WTC11 (cell line): ENCODE results near the gene ZFHX3. TPM values are rescaled to one million over a fixed set of nuclear protein-coding genes. Genes with fewer than 3 reads are reported as not detected.
A peak's percentile ranks its signal among the peaks of the same experiment; 100 is the strongest.

Experiments
- ATAC-seq: fragments of 200-7000 bp; cut with Tn5 transposase; 2 replicates; pipeline ENCODE4 v1.10.0; 2021; ENCODE audit warnings: mild to moderate bottlenecking, moderate library complexity
- CTCF ChIA-PET: fragments of 300-600 bp; sonication (Branson Sonifier 250); formaldehyde crosslinking; loops from one replicate; lab custom pipeline; 2021; ENCODE audit warnings: antibody characterized with exemption; lab: Charles Lee
- POLR2A ChIA-PET: fragments of 350-600 bp; sonication (Branson Sonifier 250); formaldehyde crosslinking; loops from one replicate; lab custom pipeline; 2021; ENCODE audit warnings: antibody characterized with exemption; lab: Charles Lee
- DNase-seq: peaks from one replicate; pipeline ENCODE4 v3.0.0; 2021; ENCODE audit warnings: low spot score
- H3K27ac Mint-ChIP-seq: 2 replicates; pipeline ENCODE4 v1.8.0; 2021; ENCODE audit warnings: mixed read lengths
- H3K27me3 Mint-ChIP-seq: 2 replicates; pipeline ENCODE4 v1.8.0; 2021; ENCODE audit warnings: low read depth, mild to moderate bottlenecking, moderate library complexity, mixed read lengths
- H3K36me3 Mint-ChIP-seq: 2 replicates; pipeline ENCODE4 v1.8.0; 2021; ENCODE audit warnings: mixed read lengths
- H3K4me1 Mint-ChIP-seq: 2 replicates; pipeline ENCODE4 v1.8.0; 2022; ENCODE audit warnings: mixed read lengths
- H3K4me3 Mint-ChIP-seq: 2 replicates; pipeline ENCODE4 v1.8.0; 2021; ENCODE audit warnings: mild to moderate bottlenecking, moderate library complexity, mixed read lengths
- H3K9me3 Mint-ChIP-seq: 2 replicates; pipeline ENCODE4 v1.8.0; 2021; ENCODE audit warnings: mixed read lengths
- CREM ChIP-seq: sonication (generic); formaldehyde crosslinking; IDR thresholded peaks from 2 replicates; pipeline ENCODE4 v1.8.1; 2022; ENCODE audit warnings: mild to moderate bottlenecking, missing genetic modification reagents, moderate library complexity
- FOXJ3 ChIP-seq: sonication (generic); formaldehyde crosslinking; IDR thresholded peaks from 2 replicates; pipeline ENCODE4 v1.9.0; 2021; ENCODE audit warnings: missing genetic modification reagents, mild to moderate bottlenecking, borderline replicate concordance
- GRHL2 ChIP-seq: fragments of 250-450 bp; sonication (Bioruptor Pico); IDR thresholded peaks from 2 replicates; pipeline ENCODE4 v1.8.0; 2022; ENCODE audit warnings: mild to moderate bottlenecking, moderate library complexity; ENCODE audit not compliant: insufficient replicate concordance, severe bottlenecking
- MXD4 ChIP-seq: fragments of 250-450 bp; sonication (Bioruptor Pico); IDR thresholded peaks from 2 replicates; pipeline ENCODE4 v1.8.0; 2021; ENCODE audit warnings: mild to moderate bottlenecking, moderate library complexity, borderline replicate concordance
- NFYB ChIP-seq: sonication (generic); formaldehyde crosslinking; conservative IDR thresholded peaks from 2 replicates; pipeline ENCODE4 v1.8.0; 2022; ENCODE audit warnings: low read depth, missing genetic modification reagents
- NR1H2 ChIP-seq: sonication (generic); formaldehyde crosslinking; IDR thresholded peaks from 2 replicates; pipeline ENCODE4 v1.9.0; 2021; ENCODE audit warnings: mild to moderate bottlenecking, moderate library complexity, missing genetic modification reagents
- RORB ChIP-seq: fragments of 250-450 bp; sonication (Bioruptor Pico); IDR thresholded peaks from 2 replicates; pipeline ENCODE4 v1.9.0; 2021; ENCODE audit warnings: mild to moderate bottlenecking
- SMAD3 ChIP-seq: sonication (generic); formaldehyde crosslinking; IDR thresholded peaks from 2 replicates; pipeline ENCODE4 v1.8.0; 2022; ENCODE audit warnings: missing genetic modification reagents, mild to moderate bottlenecking, borderline replicate concordance
- TCF7 ChIP-seq: sonication (generic); formaldehyde crosslinking; IDR thresholded peaks from 2 replicates; pipeline ENCODE4 v1.8.0; 2022; ENCODE audit warnings: mild to moderate bottlenecking, low read depth, missing genetic modification reagents, moderate library complexity
- TEAD1 ChIP-seq: sonication (generic); formaldehyde crosslinking; IDR thresholded peaks from 2 replicates; pipeline ENCODE4 v1.8.0; 2022; ENCODE audit warnings: mild to moderate bottlenecking, missing genetic modification reagents
- TP53 ChIP-seq: sonication (generic); formaldehyde crosslinking; IDR thresholded peaks from 2 replicates; pipeline ENCODE4 v1.8.1; 2023; ENCODE audit warnings: mild to moderate bottlenecking, missing genetic modification reagents
- ZNF121 ChIP-seq: sonication (generic); formaldehyde crosslinking; IDR thresholded peaks from 2 replicates; pipeline ENCODE4 v1.8.0; 2023; ENCODE audit warnings: missing genetic modification reagents
- ZNF263 ChIP-seq: sonication (generic); formaldehyde crosslinking; IDR thresholded peaks from 2 replicates; pipeline ENCODE4 v1.8.1; 2022; ENCODE audit warnings: low read depth, mild to moderate bottlenecking, moderate library complexity, missing genetic modification reagents
- ZNF416 ChIP-seq: fragments of 250-450 bp; sonication (Bioruptor Pico); IDR thresholded peaks from 2 replicates; pipeline ENCODE4 v1.9.0; 2021; ENCODE audit warnings: mild to moderate bottlenecking, inconsistent platforms
- ZNF423 ChIP-seq: fragments of 250-450 bp; sonication (Bioruptor Pico); IDR thresholded peaks from 2 replicates; pipeline ENCODE4 v2.1.2; 2022; ENCODE audit warnings: mild to moderate bottlenecking, moderate library complexity
- total RNA-seq: library from RNA; stranded (reverse); gene quantifications from 3 replicates; pipeline ENCODE4 v1.2.3, GENCODE V29; 2021
- TF ChIP-seq, protein P1 (sequence below): sonication (generic); formaldehyde crosslinking; IDR thresholded peaks from 2 replicates; pipeline ENCODE4 v1.8.1; 2023; ENCODE audit warnings: mild to moderate bottlenecking, missing genetic modification reagents
- TF ChIP-seq, protein P2 (sequence below): sonication (generic); formaldehyde crosslinking; IDR thresholded peaks from 2 replicates; pipeline ENCODE4 v1.8.0; 2023; ENCODE audit warnings: missing genetic modification reagents, mild to moderate bottlenecking, borderline replicate concordance
- TF ChIP-seq, protein P3 (sequence below): fragments of 250-450 bp; sonication (Bioruptor Pico); conservative IDR thresholded peaks from 2 replicates; pipeline ENCODE4 v1.9.0; 2021; ENCODE audit warnings: mild to moderate bottlenecking
- TF ChIP-seq, protein P4 (sequence below): sonication (generic); formaldehyde crosslinking; conservative IDR thresholded peaks from 2 replicates; pipeline ENCODE4 v1.8.1; 2023; ENCODE audit warnings: mild to moderate bottlenecking, low read depth, missing genetic modification reagents, moderate library complexity
- TF ChIP-seq, protein P5 (sequence below): sonication (generic); formaldehyde crosslinking; IDR thresholded peaks from 2 replicates; pipeline ENCODE4 v1.8.1; 2022; ENCODE audit warnings: mild to moderate bottlenecking, moderate library complexity, missing genetic modification reagents

The ZFHX3 gene
- total RNA-seq, 1 experiment from 2014 or later = 5.7 TPM

DNA sequence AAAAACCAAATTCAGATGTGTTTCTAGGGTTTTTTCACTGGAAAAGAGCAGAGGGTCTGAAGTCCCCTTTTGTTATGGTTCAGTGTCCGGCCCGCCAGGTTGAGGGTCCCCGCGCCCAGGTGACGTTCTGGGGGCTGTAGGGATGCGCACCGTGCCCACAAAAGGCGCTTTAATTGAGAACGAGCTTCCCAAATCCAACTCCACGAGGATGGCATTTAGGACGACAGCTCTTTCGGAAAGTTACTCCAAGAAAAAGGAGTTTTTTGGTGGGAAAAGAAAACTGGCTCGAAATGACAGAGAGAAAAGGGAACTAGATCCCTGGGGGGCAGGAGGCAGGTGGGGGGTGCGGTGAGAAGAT, 15.9 kb upstream of the ZFHX3 start:
- H3K27me3 Mint-ChIP-seq = peaks cover 100% of the 10 kb centered on the region
- H3K4me1 Mint-ChIP-seq = peaks cover 79% of the 10 kb centered on the region
- ATAC-seq (no peak), DNase-seq (no peak)
- H3K4me3 Mint-ChIP-seq = peak overlapping the region; percentile 70
- TF ChIP-seq FOXJ3 (no peak), TCF7 (CRISPR knock-in tag) (no peak), ZNF121 (CRISPR knock-in tag) (no peak), TEAD1 (CRISPR knock-in tag) (no peak), RORB (CRISPR knock-in tag) (no peak), ZNF423 (CRISPR knock-in tag) (no peak), SMAD3 (no peak), TP53 (CRISPR knock-in tag) (no peak), ZNF263 (no peak), ZNF416 (CRISPR knock-in tag) (no peak), NFYB (CRISPR knock-in tag) (no peak), MXD4 (CRISPR knock-in tag) (no peak), CREM (CRISPR knock-in tag) (no peak), GRHL2 (CRISPR knock-in tag) (no peak), NR1H2 (no peak)
- TF ChIP-seq, protein P1, sequence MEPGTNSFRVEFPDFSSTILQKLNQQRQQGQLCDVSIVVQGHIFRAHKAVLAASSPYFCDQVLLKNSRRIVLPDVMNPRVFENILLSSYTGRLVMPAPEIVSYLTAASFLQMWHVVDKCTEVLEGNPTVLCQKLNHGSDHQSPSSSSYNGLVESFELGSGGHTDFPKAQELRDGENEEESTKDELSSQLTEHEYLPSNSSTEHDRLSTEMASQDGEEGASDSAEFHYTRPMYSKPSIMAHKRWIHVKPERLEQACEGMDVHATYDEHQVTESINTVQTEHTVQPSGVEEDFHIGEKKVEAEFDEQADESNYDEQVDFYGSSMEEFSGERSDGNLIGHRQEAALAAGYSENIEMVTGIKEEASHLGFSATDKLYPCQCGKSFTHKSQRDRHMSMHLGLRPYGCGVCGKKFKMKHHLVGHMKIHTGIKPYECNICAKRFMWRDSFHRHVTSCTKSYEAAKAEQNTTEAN (CRISPR knock-in tag) = no peak
- TF ChIP-seq, protein P2, sequence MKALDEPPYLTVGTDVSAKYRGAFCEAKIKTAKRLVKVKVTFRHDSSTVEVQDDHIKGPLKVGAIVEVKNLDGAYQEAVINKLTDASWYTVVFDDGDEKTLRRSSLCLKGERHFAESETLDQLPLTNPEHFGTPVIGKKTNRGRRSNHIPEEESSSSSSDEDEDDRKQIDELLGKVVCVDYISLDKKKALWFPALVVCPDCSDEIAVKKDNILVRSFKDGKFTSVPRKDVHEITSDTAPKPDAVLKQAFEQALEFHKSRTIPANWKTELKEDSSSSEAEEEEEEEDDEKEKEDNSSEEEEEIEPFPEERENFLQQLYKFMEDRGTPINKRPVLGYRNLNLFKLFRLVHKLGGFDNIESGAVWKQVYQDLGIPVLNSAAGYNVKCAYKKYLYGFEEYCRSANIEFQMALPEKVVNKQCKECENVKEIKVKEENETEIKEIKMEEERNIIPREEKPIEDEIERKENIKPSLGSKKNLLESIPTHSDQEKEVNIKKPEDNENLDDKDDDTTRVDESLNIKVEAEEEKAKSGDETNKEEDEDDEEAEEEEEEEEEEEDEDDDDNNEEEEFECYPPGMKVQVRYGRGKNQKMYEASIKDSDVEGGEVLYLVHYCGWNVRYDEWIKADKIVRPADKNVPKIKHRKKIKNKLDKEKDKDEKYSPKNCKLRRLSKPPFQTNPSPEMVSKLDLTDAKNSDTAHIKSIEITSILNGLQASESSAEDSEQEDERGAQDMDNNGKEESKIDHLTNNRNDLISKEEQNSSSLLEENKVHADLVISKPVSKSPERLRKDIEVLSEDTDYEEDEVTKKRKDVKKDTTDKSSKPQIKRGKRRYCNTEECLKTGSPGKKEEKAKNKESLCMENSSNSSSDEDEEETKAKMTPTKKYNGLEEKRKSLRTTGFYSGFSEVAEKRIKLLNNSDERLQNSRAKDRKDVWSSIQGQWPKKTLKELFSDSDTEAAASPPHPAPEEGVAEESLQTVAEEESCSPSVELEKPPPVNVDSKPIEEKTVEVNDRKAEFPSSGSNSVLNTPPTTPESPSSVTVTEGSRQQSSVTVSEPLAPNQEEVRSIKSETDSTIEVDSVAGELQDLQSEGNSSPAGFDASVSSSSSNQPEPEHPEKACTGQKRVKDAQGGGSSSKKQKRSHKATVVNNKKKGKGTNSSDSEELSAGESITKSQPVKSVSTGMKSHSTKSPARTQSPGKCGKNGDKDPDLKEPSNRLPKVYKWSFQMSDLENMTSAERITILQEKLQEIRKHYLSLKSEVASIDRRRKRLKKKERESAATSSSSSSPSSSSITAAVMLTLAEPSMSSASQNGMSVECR (CRISPR knock-in tag) = no peak
- TF ChIP-seq, protein P3, sequence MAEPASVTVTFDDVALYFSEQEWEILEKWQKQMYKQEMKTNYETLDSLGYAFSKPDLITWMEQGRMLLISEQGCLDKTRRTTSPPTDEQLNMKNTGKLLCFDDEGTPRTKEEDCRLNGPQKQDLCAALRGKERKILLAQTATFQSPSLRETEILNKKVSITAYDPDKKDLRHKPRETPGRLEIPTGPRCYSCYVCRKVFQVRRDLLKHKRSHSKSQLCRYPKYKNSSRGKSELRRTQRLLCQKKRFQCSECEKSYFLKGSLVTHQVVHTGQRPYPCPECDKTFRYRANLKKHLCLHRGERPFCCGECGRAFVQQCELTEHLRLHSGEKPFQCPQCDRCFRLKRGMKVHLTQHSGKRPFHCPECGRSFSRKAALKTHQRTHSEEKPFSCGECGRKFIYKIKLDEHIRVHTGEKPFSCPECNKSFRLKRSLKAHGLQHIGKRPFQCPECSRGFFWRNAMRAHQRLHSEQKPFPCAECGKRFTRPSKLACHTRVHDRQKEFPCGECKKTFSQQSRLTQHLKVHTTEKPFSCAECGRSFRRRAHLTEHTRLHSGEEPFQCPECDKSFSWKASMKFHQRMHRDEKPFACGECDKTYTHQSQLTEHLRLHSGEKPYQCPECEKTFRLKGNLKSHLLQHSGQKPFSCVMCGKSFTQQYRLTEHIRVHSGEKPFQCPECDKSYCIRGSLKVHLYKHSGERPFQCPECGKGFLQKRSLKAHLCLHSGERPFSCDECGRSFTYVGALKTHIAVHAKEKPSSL (CRISPR knock-in tag) = no peak
- TF ChIP-seq, protein P4, sequence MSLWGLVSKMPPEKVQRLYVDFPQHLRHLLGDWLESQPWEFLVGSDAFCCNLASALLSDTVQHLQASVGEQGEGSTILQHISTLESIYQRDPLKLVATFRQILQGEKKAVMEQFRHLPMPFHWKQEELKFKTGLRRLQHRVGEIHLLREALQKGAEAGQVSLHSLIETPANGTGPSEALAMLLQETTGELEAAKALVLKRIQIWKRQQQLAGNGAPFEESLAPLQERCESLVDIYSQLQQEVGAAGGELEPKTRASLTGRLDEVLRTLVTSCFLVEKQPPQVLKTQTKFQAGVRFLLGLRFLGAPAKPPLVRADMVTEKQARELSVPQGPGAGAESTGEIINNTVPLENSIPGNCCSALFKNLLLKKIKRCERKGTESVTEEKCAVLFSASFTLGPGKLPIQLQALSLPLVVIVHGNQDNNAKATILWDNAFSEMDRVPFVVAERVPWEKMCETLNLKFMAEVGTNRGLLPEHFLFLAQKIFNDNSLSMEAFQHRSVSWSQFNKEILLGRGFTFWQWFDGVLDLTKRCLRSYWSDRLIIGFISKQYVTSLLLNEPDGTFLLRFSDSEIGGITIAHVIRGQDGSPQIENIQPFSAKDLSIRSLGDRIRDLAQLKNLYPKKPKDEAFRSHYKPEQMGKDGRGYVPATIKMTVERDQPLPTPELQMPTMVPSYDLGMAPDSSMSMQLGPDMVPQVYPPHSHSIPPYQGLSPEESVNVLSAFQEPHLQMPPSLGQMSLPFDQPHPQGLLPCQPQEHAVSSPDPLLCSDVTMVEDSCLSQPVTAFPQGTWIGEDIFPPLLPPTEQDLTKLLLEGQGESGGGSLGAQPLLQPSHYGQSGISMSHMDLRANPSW = no peak
- TF ChIP-seq, protein P5, sequence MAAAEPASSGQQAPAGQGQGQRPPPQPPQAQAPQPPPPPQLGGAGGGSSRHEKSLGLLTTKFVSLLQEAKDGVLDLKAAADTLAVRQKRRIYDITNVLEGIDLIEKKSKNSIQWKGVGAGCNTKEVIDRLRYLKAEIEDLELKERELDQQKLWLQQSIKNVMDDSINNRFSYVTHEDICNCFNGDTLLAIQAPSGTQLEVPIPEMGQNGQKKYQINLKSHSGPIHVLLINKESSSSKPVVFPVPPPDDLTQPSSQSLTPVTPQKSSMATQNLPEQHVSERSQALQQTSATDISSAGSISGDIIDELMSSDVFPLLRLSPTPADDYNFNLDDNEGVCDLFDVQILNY (CRISPR knock-in tag) = no peak
- no peaks in the 10 kb centered on the region for H3K36me3 Mint-ChIP-seq
- ChIA-PET POLR2A (interaction anchor here (0.7 kb wide), 1 partner anchor 506 kb away, joined by 3 read pairs; no protein-coding TSS in a partner anchor), CTCF (interaction anchor here (0.8 to 3.7 kb wide), 7 partner anchors 10 to 231 kb away, joined by 3 to 15 read pairs (median 3); no protein-coding TSS in a partner anchor)
- no peak overlapping the region for H3K27ac Mint-ChIP-seq
- no peaks in the 10 kb centered on the region for H3K9me3 Mint-ChIP-seq
